HG02642 (cell line): Measurements from ENCODE around the gene NBEAL2.
"Not testable (repeated sequence)": the region's sequence is repeated elsewhere in the genome, so short reads cannot be mapped to it uniquely, and the experiment has no call there.

Source experiments
- ATAC-seq: cut with Tn5 transposase; IDR thresholded peaks from one replicate; pipeline ENCODE4 v1.9.1; 2021; ENCODE audit warnings: mild to moderate bottlenecking; ENCODE audit not compliant: unreplicated experiment, poor library complexity

The NBEAL2 gene

GRCh38 chr3:46960081-46960701, 19.3 kb upstream of the NBEAL2 start:
- peak; percentile 40 for ATAC-seq

- ATAC-seq = no peak
Measured at GRCh38 chr3:46960835-46961234, 18.6 kb upstream of the NBEAL2 start.

GRCh38 chr3:46962427-46962826, 17.0 kb upstream of the NBEAL2 start:
- ATAC-seq = no peak

- no peak for ATAC-seq
Measured at GRCh38 chr3:46962990-46963389, 16.5 kb upstream of the NBEAL2 start.

GRCh38 chr3:46964038-46964590, 15.4 kb upstream of the NBEAL2 start:
- ATAC-seq = not testable (repeated sequence)

- no peak for ATAC-seq
Measured at GRCh38 chr3:46965151-46965550, 14.3 kb upstream of the NBEAL2 start.

GRCh38 chr3:46966811-46967210, 12.7 kb upstream of the NBEAL2 start:
- no peak for ATAC-seq

- no peak for ATAC-seq
Measured at GRCh38 chr3:46968783-46969428, 10.6 kb upstream of the NBEAL2 start.

- ATAC-seq = no peak
Measured at GRCh38 chr3:46970391-46971091, 8.9 kb upstream of the NBEAL2 start.

- ATAC-seq = no peak
Measured at GRCh38 chr3:46971151-46971550, 8.3 kb upstream of the NBEAL2 start.

- ATAC-seq = no peak
Measured at GRCh38 chr3:46971742-46972141, 7.7 kb upstream of the NBEAL2 start.

- ATAC-seq = no peak
Measured at GRCh38 chr3:46972396-46972795, 7.1 kb upstream of the NBEAL2 start.

- ATAC-seq = no peak
Measured at GRCh38 chr3:46974421-46975171, 4.9 kb upstream of the NBEAL2 start.

- peak; percentile 68 for ATAC-seq
Measured at GRCh38 chr3:46976326-46977190, 2.9 kb upstream of the NBEAL2 start, which contains the start of gene CCDC12. Gene CCDC12 (minus strand): TSS chr3:46976745. CDS start chr3:46976732, 13 bp downstream.

GRCh38 chr3:46977811-46978195, 1.7 kb upstream of the NBEAL2 start:
- ATAC-seq = no peak

- no peak for ATAC-seq
Measured at GRCh38 chr3:46978381-46978780, 1.1 kb upstream of the NBEAL2 start.

GRCh38 chr3:46979958-46980497, 562 bp downstream of the NBEAL2 start:
- ATAC-seq = no peak

- ATAC-seq = no peak
Measured at GRCh38 chr3:46981932-46982471, 2.5 kb downstream of the NBEAL2 start.

- no peak for ATAC-seq
Measured at GRCh38 chr3:46982546-46982945, 3.1 kb downstream of the NBEAL2 start.
